GM11168 (cell line): ENCODE measurements around the gene WDR37.
"Not testable (repeated sequence)": the region's sequence is repeated elsewhere in the genome, so short reads cannot be mapped to it uniquely, and the experiment has no call there.

Experiments used
- in situ Hi-C: fragments of 300-500 bp; cut with MboI; formaldehyde crosslinking; loops from one replicate; pipeline ENCODE4 v1.12.0; 2022; ENCODE audit warnings: low sequenced_read_pairs; ENCODE audit not compliant: unreplicated experiment

The WDR37 gene

DNA sequence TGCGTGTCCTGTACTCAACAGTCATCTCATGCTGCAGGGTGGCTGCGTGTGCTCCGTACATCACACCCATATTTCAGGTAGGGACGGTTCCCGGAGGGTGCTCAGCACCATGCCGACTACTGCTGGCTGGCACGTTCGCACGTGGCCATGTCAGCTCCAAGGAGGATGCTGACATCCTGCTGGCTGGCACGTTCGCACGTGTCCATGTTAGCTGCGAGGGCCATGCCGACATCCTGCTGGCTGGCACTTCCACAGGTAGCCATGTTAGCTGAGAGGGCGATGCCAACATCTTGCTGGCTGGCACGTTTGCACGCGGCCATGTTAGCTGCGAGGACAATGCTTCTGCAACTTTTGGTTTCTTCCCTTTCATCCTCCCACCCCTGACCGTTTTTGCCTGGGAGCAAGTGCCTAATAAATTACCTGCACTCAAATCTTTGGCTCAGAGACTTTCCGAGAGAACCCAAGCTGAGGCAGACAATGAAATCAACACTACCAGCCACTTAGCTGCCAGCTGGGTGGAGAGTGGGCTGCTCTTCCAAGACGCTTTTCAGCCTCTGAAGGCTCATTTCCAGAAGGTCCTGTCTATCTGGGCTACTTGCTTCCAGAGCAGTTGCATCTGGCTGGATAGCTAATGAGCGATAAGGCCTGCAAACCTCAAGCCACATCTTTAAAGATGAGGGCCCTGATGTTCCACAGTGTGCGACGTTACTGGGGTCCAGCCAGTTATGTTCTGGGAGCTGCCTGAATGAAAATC is 104.6 kb downstream of the WDR37 start:
- in situ Hi-C loops, result no loop called here

DNA sequence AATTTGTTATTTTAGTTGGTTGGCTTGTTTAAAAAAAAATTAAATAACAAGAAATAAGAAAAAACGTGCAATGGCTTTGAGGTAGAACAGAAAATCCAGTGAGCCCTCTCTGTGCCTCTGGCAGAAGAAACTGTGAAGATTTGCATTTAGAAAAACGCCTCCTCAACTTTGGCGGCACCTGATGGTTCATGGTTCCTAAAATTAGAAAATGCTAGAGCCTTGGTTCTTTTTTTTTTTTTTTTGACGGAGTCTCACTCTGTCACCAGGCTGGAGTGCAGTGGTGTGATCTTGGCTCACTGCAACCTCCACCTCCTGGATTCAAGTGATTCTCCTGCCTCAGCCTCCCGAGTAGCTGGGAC is 105.1 kb downstream of the WDR37 start:
- in situ Hi-C loops, result not testable (repeated sequence)

DNA sequence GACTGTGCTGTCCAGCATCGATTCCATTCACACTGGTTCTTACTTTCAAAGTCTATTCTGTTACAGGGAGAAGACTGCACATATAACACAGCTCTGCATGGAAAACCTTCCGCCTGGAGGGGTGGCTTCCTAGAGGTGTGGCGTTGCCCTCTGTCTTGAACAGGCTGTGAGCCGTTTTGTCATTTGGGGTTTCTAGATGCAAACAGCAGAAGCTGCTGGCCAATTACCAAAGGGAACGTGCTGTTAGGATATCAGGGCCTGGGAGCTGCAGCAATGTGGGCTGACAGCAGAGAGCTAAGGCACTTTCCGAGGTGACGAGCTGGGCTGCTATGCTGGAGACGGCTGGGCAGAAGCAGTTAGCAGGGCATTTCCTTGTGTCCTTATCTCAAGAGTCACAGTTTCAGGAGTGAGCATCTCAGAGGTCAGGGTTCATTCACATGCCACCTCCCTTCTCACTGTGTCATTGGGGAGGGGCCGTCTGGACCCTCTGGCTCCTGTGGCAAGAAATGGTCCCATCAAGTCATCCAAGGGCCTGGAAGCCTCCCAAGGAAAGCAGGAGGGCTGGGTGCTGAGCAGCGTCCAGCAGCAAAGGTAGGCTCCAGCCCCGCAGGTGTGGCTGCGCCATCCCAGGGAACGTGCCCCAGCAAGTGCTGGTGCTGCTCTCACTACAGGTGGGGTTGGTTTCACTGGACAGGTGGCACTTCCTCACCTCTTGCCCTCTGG is 106.5 kb downstream of the WDR37 start:
- in situ Hi-C loops, result no loop called here

DNA sequence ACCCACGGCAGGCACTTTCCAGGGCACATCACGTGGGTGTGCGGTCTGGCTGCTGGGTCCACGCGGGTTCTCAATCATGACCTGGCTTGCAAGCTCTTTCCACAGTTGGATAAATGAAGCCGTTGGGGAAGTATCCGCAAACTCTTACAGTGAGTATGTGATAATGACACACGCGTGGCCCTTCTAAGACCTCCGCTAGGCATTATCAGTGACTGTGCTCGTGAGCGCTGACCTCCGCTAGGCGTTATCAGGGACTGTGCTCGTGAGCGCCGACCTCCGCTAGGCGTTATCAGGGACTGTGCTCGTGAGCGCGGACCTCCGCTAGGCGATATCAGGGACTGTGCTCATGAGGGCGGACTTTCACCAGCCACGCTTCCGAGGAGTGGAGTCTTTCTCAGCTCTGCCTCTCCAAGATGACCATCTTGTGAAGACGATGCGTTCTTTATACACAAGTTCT is 107.0 kb downstream of the WDR37 start:
- in situ Hi-C loops, result no loop called here

DNA sequence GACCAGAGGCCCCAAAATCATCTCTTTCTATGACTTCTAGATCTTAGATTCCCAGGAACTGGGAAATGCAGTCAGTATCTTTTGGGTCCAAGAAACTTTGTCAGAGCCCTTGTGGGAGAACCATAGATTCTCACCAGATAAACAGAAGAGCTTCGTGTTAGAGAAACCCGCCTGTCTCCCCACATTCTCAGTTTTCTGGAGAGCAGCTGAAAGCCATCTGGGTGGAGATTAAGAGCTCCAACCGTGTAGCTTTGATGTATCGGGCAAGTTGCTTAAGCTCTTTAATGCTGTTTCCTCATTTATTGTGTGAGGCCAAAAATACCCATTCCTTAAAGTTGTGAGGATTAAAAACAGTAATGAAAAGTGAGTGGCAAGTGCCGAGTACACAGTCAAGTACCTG is 107.6 kb downstream of the WDR37 start:
- in situ Hi-C loops, result no loop called here

DNA sequence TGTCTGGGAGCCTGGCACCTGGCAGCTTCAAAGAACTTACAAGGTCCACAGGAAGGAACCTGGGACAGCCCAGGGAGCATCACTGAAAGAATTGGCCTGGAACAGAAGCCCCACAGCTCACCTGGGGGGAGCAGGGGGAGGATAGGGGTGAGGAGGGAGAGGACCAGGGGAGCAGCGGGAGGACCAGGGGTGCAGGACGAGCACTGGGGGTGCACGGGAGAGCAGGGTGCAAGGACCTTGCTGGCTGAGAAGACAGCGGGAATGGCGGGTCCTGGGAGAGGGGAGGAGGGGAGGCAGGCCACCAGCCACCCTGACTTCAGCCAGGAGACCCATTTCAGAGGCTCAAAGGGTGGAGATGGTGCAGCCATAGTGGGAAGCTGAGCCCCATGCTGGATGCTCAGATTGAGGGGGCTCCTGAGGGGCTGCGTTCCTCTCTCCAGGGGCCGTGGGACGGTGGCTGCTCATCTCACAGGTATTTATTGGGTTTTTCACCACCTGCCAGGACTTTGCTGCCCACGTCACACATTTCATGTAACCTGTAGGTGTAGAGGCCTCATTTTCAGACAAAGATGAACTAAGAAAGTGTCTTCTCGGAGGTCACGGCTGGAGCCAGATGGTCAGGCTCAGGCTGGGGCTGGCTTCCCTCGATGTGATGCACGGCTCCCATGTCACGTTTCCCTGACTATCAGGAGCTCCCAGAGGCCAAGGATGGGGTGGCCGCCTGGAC is 110.1 kb downstream of the WDR37 start:
- in situ Hi-C loops, result no loop called here

DNA sequence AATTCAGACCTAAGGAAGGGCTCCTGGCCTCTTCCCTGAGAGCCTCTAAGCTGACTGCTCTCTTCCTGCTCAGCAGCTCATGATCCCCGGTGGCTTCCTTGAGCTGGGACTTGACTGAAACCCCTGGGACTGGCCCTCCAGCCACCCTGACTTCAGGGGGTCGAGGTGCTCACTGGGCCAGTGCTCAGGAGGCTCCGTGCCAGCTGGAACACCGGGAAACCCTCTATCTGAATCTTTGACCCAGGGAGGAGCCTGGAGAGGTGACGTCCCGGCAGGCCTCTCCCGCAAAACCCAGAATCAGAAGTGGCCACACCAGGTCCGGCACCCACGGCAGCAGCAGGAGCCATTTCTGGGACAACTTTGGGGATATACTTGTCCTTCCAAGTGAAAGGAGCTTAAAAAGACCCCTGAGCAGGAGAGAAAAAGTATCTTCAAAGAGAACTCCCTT is 110.7 kb downstream of the WDR37 start:
- in situ Hi-C loops, result no loop called here

DNA sequence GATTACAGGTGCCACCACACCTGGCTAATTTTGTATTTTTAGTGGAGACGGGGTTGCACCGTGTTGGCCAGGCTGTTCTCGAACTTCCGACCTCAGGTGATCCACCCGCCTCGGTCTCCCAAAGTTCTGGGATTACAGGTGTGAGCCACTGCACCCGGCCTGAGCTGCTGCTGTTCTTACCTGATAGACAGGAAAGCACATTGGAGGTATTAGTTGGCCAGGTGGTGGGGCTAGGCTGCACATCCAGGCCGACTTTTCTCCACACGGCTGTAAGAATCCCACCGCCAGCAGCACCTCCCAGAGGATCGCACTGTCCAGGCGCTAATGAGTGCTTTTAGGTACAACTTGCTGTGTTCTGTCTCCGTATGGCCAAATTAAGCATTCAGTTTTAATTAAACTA is 112.6 kb downstream of the WDR37 start:
- in situ Hi-C loops, result no loop called here

DNA sequence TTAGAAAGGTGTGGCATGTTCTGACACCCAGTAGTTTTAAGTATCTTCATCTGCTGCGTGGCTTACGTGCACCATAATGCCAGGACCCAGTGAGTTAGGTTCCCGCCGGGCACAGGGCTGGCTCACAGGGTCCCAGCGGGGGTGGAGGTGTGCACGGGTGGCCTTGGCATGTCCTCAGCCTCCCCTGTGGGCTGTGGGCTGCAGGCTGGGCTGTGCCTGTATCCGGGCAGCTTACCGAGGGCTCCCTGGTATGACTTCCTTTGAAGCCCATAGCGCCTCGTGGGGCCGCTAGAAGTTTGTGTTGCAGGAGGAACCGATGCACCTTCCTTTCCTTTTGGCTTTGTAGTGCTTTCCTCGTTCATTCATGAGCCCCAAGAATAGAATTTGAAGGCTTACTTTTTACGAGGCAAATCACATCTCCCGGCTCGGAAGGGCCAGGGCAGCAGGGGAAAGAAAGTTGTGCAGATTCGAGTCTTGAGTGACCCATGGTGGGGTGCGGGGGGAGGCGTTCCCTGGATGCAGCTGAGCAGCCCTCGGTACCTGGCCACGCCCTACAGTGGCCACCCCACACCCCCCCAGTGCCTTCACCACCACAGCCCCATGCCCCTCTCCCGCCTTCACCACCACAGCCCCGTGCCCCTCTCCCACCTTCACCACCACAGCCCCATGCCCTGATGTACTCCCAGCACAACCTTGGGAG is 113.2 kb downstream of the WDR37 start:
- in situ Hi-C loops, result no loop called here

DNA sequence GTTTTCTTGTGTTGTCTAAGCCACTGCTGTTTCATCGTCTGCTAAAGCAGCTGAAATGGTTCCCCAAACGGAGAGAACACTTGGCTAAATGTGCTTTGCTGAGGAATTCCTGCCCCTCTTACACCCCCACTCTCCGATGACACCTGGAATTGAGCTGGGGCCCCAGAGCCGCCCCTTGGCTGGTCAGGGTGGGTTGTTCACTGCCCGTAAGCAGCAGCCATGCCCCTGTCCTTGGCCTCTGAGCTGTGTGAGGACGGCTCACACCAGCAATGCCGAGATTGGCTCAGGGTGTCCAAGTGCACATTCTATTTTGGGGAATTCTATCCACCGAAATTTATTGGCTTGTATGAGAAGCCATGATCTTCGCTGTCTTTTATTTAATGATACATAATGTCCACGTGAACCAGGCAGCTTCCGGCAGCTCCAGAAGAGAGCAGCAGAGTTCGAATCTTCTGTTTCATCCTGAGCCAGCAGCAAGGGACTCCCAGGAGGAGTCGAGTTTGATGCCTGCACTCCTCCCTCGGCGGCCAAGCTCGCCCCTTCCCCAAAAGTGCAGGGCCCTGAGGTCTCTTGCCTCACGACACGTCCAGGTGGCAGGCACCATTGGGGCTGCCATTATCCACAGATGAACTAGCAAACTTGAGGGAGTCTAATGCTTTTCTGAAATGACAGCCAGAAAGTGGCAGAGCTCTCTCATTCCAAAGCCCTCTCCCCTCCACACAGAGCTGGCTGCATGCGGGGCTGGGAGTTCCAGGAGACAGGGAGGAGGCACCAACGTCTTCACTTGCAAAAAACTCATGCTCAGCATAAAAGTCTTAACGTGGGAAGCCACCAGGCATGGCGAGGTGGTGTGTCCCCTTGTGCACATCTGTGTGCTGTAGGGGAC is 114.0 kb downstream of the WDR37 start:
- in situ Hi-C loops, result no loop called here

DNA sequence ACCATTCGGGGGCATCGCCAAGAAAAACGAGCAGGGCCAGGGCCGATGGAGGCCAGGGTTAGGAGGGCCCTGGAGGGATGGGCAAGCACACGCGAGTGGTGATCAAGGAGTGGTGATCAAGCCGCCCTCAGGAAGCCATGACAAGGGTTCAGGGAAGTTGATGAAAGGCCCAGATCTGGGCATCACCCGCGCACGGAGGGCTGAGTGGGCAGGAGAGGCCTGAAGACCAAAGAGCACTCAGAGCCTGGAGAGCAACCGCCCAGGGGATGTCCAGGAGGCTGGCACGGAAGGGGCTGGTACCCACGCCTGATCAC is 114.6 kb downstream of the WDR37 start:
- in situ Hi-C loops, result no loop called here

DNA sequence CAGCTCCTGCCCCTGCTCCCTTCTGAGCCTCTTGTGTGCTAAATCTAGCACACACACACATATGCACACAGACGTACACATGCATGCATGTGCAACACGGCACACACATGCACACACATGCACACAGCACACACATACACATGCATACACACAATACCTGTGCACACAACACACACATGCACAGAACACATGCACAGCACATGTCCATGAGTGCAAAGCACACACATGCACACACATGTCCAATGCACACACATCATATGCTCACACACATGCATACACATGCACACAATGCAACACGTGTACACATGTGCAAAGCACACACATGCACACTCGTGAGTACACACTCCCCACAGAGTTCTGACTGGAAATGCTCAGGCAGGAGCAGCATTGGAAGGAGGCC is 115.0 kb downstream of the WDR37 start:
- in situ Hi-C loops, result no loop called here

DNA sequence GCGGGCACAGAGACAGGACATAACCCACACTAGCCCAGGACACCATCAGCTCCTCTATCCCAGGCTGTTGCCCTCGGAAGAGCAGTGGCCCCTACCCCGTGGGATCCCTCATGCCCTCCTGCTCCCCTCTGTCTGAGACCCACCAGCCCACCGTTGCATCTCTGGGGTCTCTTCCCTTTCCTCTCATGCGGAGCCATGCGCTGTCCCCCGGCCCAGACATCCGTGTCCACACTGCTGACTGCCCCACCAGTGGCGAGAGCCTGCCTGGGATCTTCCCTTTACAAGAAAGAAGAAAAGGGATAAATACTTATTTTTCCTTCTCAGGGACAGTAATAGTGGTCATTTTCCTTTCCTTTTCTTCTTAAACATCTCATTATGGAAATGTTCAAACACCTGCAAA is 115.4 kb downstream of the WDR37 start:
- in situ Hi-C loops, result no loop called here

DNA sequence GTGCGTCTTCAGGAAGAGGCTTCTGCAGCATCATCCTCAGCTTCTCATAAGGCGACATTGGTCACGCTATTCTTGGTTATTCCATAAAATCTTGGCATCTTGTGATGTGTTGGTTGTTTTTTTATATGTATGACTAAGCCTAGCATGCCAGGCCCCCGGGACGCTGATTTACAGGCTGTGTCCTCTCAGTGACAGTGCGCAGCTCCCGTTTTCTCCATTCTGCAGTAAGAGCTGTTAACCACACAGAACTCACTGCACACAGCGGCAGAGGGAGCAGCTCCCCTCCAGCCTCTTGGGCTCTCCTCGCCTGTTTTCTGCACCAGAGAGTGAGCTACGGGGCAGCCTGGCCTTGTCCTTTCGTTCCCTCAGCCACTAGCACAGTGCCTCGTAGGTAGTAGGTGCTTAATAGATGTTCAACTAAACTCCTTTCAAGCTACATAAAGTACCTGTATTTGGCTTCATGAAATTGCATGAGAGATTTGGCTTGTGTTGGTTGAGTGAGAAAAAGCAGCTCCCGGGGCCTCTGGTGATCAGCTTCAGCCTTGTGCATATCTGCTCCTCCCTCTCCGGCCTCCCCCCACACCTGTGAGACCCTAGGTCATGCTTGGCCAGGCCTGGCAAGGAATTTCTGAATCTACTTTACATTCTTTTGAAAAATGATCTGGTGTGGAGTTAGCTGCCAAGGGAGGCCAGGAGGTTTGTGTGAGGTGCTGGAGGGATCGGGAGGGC is 116.2 kb downstream of the WDR37 start:
- in situ Hi-C loops, result no loop called here

DNA sequence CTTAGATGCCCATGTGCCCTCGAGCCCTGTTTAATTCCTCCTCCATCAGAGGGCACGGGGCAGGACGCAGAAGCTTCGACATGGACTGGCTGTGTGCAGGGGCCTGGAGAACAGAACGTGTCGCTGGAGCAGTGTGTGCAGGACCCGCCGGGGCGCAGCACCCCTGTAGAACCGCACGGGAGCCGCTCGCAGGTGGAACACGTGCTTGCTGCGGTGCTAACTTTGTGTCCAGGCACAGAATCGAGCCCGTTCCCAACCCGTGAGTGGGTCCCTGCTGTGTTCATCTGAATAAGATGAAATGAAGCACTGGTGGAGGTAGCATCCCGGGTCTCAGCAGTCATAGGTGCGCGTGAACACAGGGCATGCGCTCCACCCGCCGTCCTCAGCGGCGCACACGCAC is 116.9 kb downstream of the WDR37 start:
- in situ Hi-C loops, result no loop called here

DNA sequence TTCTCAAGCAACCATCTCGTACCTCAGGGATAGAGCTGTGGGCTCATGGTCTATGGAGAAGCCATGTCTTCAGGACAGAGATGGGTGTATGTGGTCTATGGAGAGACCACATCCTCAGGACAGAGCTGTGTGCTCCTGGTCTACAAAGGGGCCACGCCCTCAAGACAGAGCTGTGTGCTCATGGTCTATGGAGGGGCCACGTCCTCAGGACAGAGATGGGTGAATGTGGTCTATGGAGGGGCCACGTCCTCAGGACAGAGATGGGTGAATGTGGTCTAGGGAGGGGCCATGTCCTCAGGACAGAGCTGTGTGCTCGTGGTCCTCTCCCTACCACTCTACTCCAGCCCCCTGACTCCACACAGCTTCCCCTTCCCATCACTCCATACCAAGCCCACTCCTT is 117.8 kb downstream of the WDR37 start:
- in situ Hi-C loops, result no loop called here

DNA sequence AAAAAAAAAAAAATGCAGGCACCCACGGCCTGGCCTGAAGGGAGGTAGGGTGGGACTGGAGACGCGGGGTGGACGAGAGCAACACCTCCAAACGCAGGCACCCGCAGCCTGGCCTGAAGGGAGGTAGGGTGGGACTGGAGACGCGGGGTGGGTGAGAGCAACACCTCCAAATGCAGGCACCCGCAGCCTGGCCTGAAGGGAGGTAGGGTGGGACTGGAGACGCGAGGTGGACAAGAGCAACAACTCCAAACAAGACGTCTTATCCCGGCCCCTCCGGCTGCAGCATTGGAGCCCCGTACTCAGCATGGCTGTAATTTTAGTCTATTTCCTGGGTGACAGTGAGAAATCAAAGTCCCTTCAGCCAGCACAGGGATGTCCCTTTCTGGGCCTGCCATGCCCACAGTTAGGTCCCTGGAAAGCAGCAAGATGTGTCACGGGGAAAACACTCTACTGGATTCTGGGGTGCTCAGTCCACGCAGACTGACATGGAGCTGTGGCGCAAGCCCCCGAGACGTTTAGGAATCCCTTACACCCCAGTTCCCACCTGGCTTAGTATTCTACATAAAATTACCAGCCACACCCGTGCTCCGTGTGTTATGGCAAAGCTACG is 119.9 kb downstream of the WDR37 start:
- in situ Hi-C loops, result no loop called here

DNA sequence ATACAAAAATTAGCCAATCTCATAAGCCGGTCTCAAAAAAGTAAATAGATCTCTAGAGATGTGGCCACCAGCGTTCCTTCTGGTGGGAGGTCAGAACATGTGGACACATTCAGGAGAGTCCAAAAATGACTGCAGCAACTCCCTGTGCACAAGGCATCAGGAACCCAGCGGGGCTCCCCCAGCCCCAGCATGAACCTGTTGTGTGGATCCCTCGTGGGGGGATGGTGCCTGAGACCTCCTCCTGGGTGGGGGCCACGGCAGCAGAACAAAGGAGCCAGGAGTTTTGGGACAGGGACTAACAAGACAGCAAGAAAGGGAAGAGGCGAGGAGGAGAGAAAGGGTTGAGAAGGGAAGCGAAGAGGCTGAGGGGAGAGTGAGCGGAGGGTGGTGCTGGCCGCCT is 121.8 kb downstream of the WDR37 start:
- in situ Hi-C loops, result no loop called here

DNA sequence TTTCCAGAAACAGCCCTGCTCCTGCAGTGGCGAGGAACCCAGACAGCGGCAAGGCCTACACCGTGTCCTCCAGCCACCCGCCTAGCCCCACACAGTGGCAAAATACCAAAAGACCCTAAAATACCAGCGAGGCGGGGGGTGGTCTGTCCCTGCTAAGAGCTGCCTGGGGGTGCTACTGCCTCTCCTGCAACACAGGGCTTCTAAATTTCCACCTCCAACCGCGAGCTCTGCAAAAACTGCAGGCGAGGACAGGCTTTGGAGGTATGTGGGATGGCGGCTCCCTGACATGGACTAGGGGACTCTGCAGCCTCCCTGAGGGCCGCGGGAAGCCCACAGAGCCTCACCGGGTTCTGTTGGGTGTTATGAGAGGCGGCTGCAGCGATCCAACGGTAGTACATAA is 122.3 kb downstream of the WDR37 start:
- in situ Hi-C loops, result no loop called here
